Measurements from ENCODE around the gene CCR7.

DNA sequence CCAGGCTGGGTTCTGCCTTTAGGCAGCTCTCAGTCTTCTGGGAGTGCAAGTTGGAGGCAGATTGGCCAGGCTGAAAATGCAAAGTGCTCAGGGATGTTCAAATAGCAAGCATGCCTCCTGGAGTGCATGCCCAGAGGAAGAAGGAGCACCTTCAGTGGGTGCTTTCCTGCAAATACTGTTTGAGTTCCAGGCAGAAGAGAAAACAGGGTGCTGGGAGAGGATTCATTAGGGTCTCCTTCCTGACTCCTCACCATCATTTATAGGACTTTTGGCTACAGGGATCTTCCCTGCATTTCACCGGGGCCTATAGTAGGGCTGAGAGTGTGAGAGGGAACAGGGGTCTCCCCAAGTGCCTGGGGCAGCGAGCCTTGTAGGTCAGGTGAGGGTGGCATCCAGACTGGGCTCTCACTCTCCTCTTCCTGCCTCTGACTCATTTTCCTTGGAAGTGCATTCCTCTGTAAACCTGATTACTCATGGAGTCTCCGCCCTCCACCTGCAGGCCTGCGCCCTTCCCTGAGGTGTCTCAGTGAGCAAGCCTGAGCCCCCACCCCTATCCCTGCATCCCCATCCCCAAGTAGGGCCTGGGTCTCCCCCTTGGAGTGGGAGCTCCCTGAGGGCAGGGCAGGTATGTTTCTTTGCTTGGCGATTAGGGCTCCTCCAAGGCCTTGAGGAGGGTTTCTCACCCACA lies 46.7 kb downstream of the CCR7 start:
- TF ChIP-seq CTCF (IDR thresholded peaks at IDR 0.05) (no peak), EP300 (IDR thresholded peaks at IDR 0.05) (no peak), POLR2A (IDR thresholded peaks at IDR 0.05; ENCODE audit: low read depth) (no peak), POLR2AphosphoS5 (IDR thresholded peaks at IDR 0.05) (no peak)

Data from esophagus muscularis mucosa (tissue), 4 donors.